ENCODE data around the gene HOXD4.

DNA sequence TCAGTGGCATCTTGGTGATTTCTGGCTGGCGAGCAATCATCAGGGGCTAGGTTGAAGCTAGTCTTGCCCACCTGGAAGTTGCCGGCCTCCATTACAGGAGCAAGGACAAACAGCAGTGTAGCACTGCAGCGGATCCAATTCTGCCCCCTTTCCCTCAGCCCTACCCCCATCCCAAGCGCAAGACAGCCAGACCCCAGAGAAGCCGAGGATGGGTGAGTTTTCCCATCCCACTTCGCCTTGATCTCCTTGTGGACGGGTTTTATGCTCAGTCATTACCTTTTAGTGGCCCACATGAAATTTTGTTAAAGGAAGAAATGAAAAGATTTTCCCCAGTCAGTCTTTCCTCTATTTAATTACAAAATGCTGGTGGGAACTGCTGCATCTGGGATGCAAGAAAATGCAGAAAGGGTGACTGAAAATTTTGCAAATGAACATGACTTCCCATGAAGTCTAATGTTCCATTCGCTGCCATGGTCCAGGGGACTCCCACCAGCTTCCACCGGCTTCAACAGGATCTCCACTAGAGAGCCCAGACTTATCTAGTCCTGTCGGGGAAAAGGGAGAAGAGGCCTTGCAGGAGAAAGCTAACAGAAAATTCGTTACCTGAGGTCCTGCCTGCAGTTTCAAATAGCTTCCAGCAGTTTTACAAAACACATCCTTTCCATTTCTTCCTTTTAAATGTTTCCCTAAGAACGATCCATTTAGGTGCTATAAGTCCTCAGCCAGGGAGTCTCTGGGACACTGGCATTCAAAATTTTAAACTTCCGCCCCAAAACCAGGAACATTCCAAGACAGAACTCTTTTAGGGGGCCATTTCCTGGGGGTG, 30.8 kb upstream of the HOXD4 start:
- TF ChIP-seq, protein P1, sequence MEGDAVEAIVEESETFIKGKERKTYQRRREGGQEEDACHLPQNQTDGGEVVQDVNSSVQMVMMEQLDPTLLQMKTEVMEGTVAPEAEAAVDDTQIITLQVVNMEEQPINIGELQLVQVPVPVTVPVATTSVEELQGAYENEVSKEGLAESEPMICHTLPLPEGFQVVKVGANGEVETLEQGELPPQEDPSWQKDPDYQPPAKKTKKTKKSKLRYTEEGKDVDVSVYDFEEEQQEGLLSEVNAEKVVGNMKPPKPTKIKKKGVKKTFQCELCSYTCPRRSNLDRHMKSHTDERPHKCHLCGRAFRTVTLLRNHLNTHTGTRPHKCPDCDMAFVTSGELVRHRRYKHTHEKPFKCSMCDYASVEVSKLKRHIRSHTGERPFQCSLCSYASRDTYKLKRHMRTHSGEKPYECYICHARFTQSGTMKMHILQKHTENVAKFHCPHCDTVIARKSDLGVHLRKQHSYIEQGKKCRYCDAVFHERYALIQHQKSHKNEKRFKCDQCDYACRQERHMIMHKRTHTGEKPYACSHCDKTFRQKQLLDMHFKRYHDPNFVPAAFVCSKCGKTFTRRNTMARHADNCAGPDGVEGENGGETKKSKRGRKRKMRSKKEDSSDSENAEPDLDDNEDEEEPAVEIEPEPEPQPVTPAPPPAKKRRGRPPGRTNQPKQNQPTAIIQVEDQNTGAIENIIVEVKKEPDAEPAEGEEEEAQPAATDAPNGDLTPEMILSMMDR (IDR thresholded peaks at IDR 0.05 in 2 of 3, conservative IDR thresholded peaks at IDR 0.05 in 1 of 3; ENCODE audit: borderline replicate concordance in 1 of 3, insufficient read depth in 1 of 3, low read depth in 2 of 3, low read length in 2 of 3), result no peak
- TF ChIP-seq RAD21 (IDR thresholded peaks at IDR 0.05; ENCODE audit: low read depth) (no peak), SIN3A (IDR thresholded peaks at IDR 0.05; ENCODE audit: low read depth) (no peak), FOSL1 (IDR thresholded peaks at IDR 0.05; ENCODE audit: low read depth) (no peak), POLR2A (IDR thresholded peaks at IDR 0.05; ENCODE audit: borderline replicate concordance, extremely low read depth, insufficient read depth, insufficient read length) (no peak)
